Pons (tissue), 1 donor: ENCODE data around the gene DNAH9.

Experiments used
- DNase-seq: peaks from one replicate; pipeline ENCODE4 v3.0.0-alpha.2; 2016; ENCODE audit warnings: low spot score

Gene DNAH9

GRCh38 chr17:11768981-11769380, 170.7 kb downstream of the DNAH9 start:
- no peak for DNase-seq

GRCh38 chr17:11772031-11772430, 173.8 kb downstream of the DNAH9 start:
- DNase-seq = no peak

DNA sequence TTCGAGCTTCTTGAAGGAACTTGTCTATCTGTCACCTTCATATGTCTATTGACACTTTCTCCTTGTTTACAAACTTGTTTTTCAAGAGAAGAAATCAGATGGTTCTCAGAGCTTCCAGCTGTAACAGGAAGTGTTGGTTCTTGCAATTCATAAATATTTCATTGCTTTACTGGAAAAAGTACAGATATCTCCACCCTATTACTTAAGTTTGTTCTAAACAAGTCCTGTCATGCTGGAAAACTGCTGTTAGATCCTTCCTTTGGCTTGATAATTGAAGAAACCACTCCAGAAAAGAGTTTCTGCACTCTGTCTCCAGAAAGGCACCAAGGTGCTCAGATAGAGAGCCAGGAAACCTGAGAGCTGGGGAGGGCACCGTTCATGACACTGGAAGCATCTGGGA, 181.6 kb downstream of the DNAH9 start:
- no peak for DNase-seq

- no peak for DNase-seq
These were observed 182.4 kb downstream of the DNAH9 start for GRCh38 chr17:11780621-11781020.

DNA sequence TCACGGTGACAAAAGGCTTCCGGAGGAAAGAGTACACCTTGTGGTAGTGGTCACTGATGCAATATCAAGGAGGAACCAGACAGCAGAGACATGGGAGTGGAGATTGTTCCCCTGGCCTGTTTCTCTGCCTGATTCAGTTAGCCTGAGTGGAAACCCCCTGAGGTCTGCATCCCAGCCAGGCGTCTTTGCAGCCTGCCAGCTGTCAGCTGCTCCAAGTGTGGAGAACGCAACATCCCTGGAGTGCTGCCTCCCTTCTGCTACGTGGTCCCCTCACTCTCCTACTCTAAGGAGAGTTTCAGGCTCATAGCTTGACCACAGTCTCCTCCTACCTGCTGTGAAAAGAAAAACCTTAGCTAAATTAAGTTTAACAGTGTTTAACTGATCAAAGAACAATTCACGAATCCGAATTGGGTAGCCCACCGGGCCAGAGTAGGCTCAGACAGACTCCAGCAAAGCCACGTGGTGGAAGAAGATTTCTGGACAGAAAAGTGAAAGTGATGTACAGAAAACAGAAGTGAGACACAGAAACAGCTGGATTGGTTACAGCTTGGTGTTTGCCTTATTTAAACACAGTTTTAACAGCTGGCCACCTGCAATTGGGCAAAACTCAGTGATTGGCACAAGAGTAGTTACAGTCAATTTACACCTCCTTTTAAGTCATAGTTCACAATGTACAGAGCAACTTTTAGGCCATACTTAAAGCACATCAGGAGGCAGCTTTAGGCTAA, 188.6 kb downstream of the DNAH9 start:
- DNase-seq = no peak

- DNase-seq = peak; percentile 71
These were observed 197.6 kb downstream of the DNAH9 start for GRCh38 chr17:11795906-11796305.

GRCh38 chr17:11797803-11798202, 199.5 kb downstream of the DNAH9 start:
- no peak for DNase-seq

GRCh38 chr17:11803231-11803969, 205.1 kb downstream of the DNAH9 start:
- DNase-seq = no peak

DNA sequence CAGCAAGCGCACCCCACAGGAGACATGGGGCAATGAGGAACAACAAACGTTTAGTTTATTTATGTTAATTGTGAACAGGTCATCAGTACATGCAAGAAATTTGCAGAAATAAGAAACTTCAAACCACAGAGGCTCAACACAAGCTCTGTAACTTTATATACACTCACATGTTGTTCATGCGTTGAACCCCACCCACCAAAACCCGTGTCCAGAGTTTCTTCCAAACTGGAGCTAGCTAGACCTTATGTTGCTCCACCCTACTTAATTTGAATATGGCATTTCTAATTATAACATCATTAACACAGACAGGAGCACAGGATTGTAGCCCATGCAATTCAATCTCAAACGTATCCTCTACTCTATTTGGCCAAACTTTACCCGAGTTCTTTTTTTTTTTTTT, 206.9 kb downstream of the DNAH9 start:
- DNase-seq = no peak

- DNase-seq = no peak
These were observed 207.7 kb downstream of the DNAH9 start for GRCh38 chr17:11805952-11806351.

- no peak for DNase-seq
These were observed 209.3 kb downstream of the DNAH9 start for GRCh38 chr17:11807606-11808005.

DNA sequence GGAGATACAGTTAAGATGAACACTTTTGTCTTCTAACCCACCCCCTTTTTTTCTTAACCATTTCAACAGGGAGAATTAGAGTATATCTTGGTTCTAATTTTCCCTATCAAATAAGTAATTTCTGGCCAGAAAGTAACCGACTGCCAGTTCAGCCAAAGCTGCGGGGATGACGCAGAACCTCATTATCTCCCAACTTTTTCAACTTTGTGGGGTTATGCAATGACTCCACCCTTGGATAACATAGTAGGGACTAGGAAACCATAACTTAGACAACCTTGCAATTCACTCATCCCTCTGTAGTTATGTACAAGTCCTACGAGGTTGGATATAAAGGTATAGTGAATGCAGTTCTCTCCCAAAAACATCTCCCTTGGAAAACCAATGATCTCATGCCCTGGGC, 215.0 kb downstream of the DNAH9 start:
- DNase-seq = no peak

GRCh38 chr17:11813871-11814270, 215.6 kb downstream of the DNAH9 start:
- DNase-seq = no peak

GRCh38 chr17:11814655-11815262, 216.5 kb downstream of the DNAH9 start:
- no peak for DNase-seq

GRCh38 chr17:11816409-11816808, 218.1 kb downstream of the DNAH9 start:
- no peak for DNase-seq

DNA sequence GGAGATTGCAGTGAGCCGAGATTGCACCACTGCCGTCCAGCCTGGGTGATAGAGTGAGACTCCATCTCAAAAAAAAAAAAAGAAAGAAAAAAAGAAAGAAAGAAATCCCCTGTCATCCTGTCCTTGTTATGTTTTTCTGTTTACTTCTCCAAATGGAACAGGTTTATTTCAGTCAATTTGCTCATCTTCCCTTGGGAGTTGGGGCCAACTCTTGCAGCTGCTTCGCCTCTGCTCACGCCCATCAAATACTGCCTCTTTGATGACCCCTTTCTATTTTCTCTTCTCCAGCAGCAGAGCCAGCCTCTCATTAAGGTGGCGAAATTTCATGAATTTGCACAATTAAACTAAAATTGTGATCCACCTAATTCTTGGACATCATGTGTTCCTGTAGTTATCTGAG, 225.6 kb downstream of the DNAH9 start:
- DNase-seq = no peak

DNA sequence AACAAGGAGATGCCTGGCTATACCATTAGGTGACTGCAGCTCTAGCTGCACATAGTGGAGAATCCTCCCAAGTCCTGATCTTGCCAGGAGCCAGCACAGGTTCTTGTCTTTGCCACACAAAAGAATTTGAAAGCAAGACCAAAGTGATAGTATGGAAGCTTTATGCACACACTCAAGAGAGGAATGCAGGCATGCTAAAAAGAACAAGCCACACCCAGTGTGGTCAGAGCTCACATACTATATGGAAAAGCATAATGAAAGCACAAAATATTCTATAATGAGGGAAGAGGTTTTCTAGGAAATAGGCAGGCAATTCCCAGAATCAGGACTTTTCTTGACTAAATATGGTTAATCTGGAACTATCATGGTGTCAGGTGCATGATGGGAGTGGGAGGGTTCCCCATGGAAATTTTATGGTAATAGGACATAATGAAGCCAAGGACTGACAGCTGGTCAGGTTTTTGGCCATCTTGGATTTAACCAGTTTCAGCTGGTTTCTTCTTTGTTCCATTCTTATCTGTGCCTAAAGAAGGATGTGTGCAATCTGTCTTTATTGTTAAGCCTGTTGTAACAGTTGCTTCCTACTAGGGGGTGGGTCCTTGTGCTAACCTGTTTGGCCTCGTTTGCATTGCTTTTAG, 227.4 kb downstream of the DNAH9 start:
- DNase-seq = no peak

GRCh38 chr17:11832401-11833137, 234.3 kb downstream of the DNAH9 start:
- DNase-seq = peak; percentile 21

GRCh38 chr17:11836508-11836907, 238.2 kb downstream of the DNAH9 start:
- DNase-seq = no peak

- no peak for DNase-seq
These were observed 241.8 kb downstream of the DNAH9 start for GRCh38 chr17:11840052-11840451.

DNA sequence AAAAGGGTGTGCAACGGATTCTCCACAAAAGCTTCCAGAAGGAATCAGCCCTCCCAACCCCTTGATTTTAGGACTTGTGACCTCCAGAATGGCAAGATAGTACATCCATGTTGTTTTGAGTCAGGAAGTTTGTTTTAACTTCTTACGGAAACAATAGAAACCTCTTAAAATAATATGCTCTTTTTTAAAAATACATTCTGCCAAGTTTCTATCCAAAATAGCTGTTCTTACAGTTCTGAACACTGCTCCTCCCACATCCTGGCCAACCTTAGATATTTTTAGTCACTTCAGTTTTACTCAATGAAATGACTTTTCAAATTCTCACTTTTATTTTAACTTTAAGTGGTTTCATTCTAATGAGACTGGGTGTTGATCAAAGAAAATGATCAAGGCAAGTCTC, 242.6 kb downstream of the DNAH9 start:
- no peak for DNase-seq

DNA sequence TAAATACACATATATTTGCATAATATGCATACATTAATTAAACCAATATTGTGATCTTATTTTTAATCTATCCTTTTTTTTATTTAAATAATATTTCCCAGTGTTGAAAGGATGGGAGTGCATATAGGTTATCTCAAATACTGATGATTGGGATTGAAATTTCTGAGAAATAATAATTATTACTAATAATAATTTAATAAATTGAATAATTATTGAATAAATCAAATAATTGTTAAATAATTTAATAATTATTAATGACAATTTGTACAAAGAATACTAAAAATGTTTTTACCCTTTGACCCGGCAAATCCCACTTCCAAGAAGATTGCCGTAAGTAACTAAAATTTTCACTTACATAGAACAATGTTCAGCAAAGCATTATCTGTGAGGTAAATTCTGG, 250.1 kb downstream of the DNAH9 start:
- DNase-seq = no peak
